Effector memory CD8-positive, alpha-beta T cell (primary cell): ENCODE results near the gene SLC19A1.

ENCODE experiments used
- ATAC-seq: fragments of 150-1000 bp; cut with Tn5 transposase; replicated peaks from 2 replicates; pipeline ENCODE4 v1.10.0; 2021; ENCODE audit warnings: mild to moderate bottlenecking, moderate library complexity
- DNase-seq, 3 experiments: peaks; one replicate each; pipeline ENCODE4 v3.0.0; 2021
- H3K27ac Mint-ChIP-seq, 2 donors: one replicate each; pipeline ENCODE4 v1.8.0; 2022; ENCODE audit warnings: mild to moderate bottlenecking in 2 of 2, mixed read lengths in 2 of 2, moderate library complexity in 2 of 2
- H3K27me3 Mint-ChIP-seq, 2 donors: one replicate each; pipeline ENCODE4 v1.8.0; 2022; ENCODE audit warnings: mixed read lengths in 2 of 2
- H3K36me3 Mint-ChIP-seq: one replicate; pipeline ENCODE4 v1.8.0; 2022; ENCODE audit warnings: mild to moderate bottlenecking, moderate library complexity, mixed read lengths; ENCODE audit not compliant: insufficient read depth
- H3K4me1 Mint-ChIP-seq, 2 donors: one replicate each; pipeline ENCODE4 v1.8.0; 2022; ENCODE audit warnings: low read depth in 2 of 2, mixed read lengths in 2 of 2
- H3K4me3 Mint-ChIP-seq, 2 donors: one replicate each; pipeline ENCODE4 v1.8.0; 2022; ENCODE audit warnings: mild to moderate bottlenecking in 2 of 2, mixed read lengths in 2 of 2, moderate library complexity in 2 of 2
- H3K9me3 Mint-ChIP-seq, 2 donors: one replicate each; pipeline ENCODE4 v1.8.0; 2022; ENCODE audit warnings: mixed read lengths in 2 of 2

SLC19A1 gene

GRCh38 chr21:45479691-45480675 is 62.3 kb downstream of the SLC19A1 start:
- peaks cover 17 to 29% of the 10 kb centered on the region in 2 donors for H3K4me1 Mint-ChIP-seq
- DNase-seq (no peak), ATAC-seq (no peak)
- no peaks in the 10 kb centered on the region for H3K27me3 Mint-ChIP-seq
- H3K4me3 Mint-ChIP-seq, result peak overlapping the region in 1 of 2 donors; percentile 87
- peak overlapping the region in 1 of 2 donors; percentile 5 for H3K27ac Mint-ChIP-seq
- no peaks in the 10 kb centered on the region for H3K9me3 Mint-ChIP-seq
- peaks cover 3% of the 10 kb centered on the region for H3K36me3 Mint-ChIP-seq

GRCh38 chr21:45478816-45479669 is 63.2 kb downstream of the SLC19A1 start:
- H3K27ac Mint-ChIP-seq, result peak overlapping the region; percentile 93

GRCh38 chr21:45478115-45478801 is 64.0 kb downstream of the SLC19A1 start:
- Mint-ChIP-seq H3K36me3 (peaks cover 3% of the 10 kb centered on the region), H3K27ac (peak overlapping the region; percentile 93), H3K9me3 (no peaks in the 10 kb centered on the region), H3K4me3 (peak overlapping the region; percentile 83 to 87), H3K27me3 (peaks cover 0 to 12% of the 10 kb centered on the region in 2 donors), H3K4me1 (peaks cover 17 to 19% of the 10 kb centered on the region in 2 donors)
- DNase-seq, result peak; percentile 72 to 80 (median 76)
- peak; percentile 90 for ATAC-seq

More at GRCh38 chr21:45478816-45479669, 63.2 kb downstream of the SLC19A1 start:
- Mint-ChIP-seq H3K36me3 (peaks cover 3% of the 10 kb centered on the region), H3K4me3 (peak overlapping the region; percentile 83 to 87), H3K27me3 (peaks cover 0 to 7% of the 10 kb centered on the region in 2 donors), H3K9me3 (no peaks in the 10 kb centered on the region), H3K4me1 (peaks cover 17 to 24% of the 10 kb centered on the region in 2 donors)
- ATAC-seq, result no peak
- no peak for DNase-seq

- peaks cover 3% of the 10 kb centered on the region for H3K36me3 Mint-ChIP-seq
- peak overlapping the region; percentile 83 to 87 for H3K4me3 Mint-ChIP-seq
- DNase-seq (no peak), ATAC-seq (no peak)
- H3K4me1 Mint-ChIP-seq, result peaks cover 15 to 17% of the 10 kb centered on the region in 2 donors
- H3K9me3 Mint-ChIP-seq, result no peaks in the 10 kb centered on the region
- peak overlapping the region; percentile 93 for H3K27ac Mint-ChIP-seq
- H3K27me3 Mint-ChIP-seq, result peaks cover 0 to 12% of the 10 kb centered on the region in 2 donors
Observed at GRCh38 chr21:45477176-45478114, 64.8 kb downstream of the SLC19A1 start.

GRCh38 chr21:45476582-45476981 is 65.7 kb downstream of the SLC19A1 start:
- peak overlapping the region in 1 of 2 donors; percentile 26 for H3K4me3 Mint-ChIP-seq

GRCh38 chr21:45475797-45476570 is 66.3 kb downstream of the SLC19A1 start:
- DNase-seq (no peak), ATAC-seq (no peak)
- Mint-ChIP-seq H3K36me3 (peaks cover 3% of the 10 kb centered on the region), H3K9me3 (no peaks in the 10 kb centered on the region), H3K4me3 (peak overlapping the region in 1 of 2 donors; percentile 26), H3K4me1 (peaks cover 15 to 17% of the 10 kb centered on the region in 2 donors), H3K27me3 (peaks cover 0 to 12% of the 10 kb centered on the region in 2 donors), H3K27ac (no peak overlapping the region)

More at GRCh38 chr21:45476582-45476981, 65.7 kb downstream of the SLC19A1 start:
- Mint-ChIP-seq H3K27me3 (peaks cover 0 to 12% of the 10 kb centered on the region in 2 donors), H3K9me3 (no peaks in the 10 kb centered on the region), H3K36me3 (peaks cover 3% of the 10 kb centered on the region), H3K4me1 (peaks cover 15 to 17% of the 10 kb centered on the region in 2 donors), H3K27ac (no peak overlapping the region)
- no peak for DNase-seq
- no peak for ATAC-seq

- Mint-ChIP-seq H3K36me3 (peaks cover 3% of the 10 kb centered on the region), H3K4me1 (peaks cover 17% of the 10 kb centered on the region in 2 donors), H3K27ac (no peak overlapping the region), H3K4me3 (no peak overlapping the region), H3K9me3 (no peaks in the 10 kb centered on the region), H3K27me3 (peaks cover 0 to 12% of the 10 kb centered on the region in 2 donors)
- ATAC-seq (no peak), DNase-seq (no peak)
Observed at GRCh38 chr21:45475004-45475685, 67.1 kb downstream of the SLC19A1 start.

- Mint-ChIP-seq H3K27me3 (peaks cover 0 to 12% of the 10 kb centered on the region in 2 donors), H3K9me3 (no peaks in the 10 kb centered on the region), H3K27ac (peak overlapping the region in 1 of 2 donors; percentile 9), H3K4me1 (peaks cover 15 to 16% of the 10 kb centered on the region in 2 donors), H3K36me3 (peaks cover 3% of the 10 kb centered on the region), H3K4me3 (no peak overlapping the region)
- ATAC-seq, result no peak
- DNase-seq, result no peak
Observed at GRCh38 chr21:45474323-45474950, 67.8 kb downstream of the SLC19A1 start.

GRCh38 chr21:45473496-45474322 is 68.5 kb downstream of the SLC19A1 start:
- Mint-ChIP-seq H3K9me3 (no peaks in the 10 kb centered on the region), H3K4me3 (no peak overlapping the region), H3K27me3 (peaks cover 0 to 12% of the 10 kb centered on the region in 2 donors), H3K4me1 (peaks cover 9 to 11% of the 10 kb centered on the region in 2 donors), H3K36me3 (peaks cover 3% of the 10 kb centered on the region), H3K27ac (peak overlapping the region in 1 of 2 donors; percentile 9)
- ATAC-seq (no peak), DNase-seq (no peak)
